ENCODE data around the gene PTPRA. TPM values are rescaled to one million over a fixed set of nuclear protein-coding genes. Genes with fewer than 3 reads are reported as not detected.

PTPRA gene
- total RNA-seq, 1 experiment from 2014 or later: 47.2 TPM

DNA sequence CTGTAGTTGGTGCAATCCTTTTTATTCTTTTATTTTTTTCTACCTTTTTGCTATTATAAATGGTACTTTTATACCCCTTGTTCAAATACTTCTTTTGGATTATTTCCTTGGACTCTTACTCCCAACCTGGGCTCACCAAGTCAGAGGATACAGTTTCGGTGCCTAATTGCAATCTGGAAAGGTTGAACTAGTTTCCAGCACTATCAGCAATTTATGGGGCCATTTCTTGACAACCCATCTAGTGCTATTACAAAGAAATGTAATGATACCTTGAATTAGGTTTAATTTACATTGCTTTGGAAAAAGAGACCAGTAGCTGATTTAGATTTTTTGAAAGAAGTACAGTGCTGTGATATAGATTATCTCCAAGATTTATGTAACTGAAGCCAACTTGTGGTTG, 5.2 kb downstream of the PTPRA start:
- Mint-ChIP-seq H3K27me3 (ENCODE audit: low read depth) (no peaks in the 10 kb centered on the region), H3K27ac (peak overlapping the region; percentile 60; the same call in 1 of the 2 replicates), H3K4me1 (peaks cover 39% of the 10 kb centered on the region), H3K36me3 (peaks cover 5% of the 10 kb centered on the region), H3K9me3 (no peaks in the 10 kb centered on the region), H3K4me3 (no peak overlapping the region)
- ChIA-PET POLR2A (no interaction called here), CTCF (interaction anchor here (0.8 kb wide), 1 partner anchor 123 kb away, joined by 3 read pairs; no protein-coding TSS in a partner anchor)
- TF ChIP-seq, protein P1, sequence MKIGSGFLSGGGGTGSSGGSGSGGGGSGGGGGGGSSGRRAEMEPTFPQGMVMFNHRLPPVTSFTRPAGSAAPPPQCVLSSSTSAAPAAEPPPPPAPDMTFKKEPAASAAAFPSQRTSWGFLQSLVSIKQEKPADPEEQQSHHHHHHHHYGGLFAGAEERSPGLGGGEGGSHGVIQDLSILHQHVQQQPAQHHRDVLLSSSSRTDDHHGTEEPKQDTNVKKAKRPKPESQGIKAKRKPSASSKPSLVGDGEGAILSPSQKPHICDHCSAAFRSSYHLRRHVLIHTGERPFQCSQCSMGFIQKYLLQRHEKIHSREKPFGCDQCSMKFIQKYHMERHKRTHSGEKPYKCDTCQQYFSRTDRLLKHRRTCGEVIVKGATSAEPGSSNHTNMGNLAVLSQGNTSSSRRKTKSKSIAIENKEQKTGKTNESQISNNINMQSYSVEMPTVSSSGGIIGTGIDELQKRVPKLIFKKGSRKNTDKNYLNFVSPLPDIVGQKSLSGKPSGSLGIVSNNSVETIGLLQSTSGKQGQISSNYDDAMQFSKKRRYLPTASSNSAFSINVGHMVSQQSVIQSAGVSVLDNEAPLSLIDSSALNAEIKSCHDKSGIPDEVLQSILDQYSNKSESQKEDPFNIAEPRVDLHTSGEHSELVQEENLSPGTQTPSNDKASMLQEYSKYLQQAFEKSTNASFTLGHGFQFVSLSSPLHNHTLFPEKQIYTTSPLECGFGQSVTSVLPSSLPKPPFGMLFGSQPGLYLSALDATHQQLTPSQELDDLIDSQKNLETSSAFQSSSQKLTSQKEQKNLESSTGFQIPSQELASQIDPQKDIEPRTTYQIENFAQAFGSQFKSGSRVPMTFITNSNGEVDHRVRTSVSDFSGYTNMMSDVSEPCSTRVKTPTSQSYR (CRISPR knock-in tag; IDR thresholded peaks at IDR 0.05): no peak
- TF ChIP-seq, protein P2, sequence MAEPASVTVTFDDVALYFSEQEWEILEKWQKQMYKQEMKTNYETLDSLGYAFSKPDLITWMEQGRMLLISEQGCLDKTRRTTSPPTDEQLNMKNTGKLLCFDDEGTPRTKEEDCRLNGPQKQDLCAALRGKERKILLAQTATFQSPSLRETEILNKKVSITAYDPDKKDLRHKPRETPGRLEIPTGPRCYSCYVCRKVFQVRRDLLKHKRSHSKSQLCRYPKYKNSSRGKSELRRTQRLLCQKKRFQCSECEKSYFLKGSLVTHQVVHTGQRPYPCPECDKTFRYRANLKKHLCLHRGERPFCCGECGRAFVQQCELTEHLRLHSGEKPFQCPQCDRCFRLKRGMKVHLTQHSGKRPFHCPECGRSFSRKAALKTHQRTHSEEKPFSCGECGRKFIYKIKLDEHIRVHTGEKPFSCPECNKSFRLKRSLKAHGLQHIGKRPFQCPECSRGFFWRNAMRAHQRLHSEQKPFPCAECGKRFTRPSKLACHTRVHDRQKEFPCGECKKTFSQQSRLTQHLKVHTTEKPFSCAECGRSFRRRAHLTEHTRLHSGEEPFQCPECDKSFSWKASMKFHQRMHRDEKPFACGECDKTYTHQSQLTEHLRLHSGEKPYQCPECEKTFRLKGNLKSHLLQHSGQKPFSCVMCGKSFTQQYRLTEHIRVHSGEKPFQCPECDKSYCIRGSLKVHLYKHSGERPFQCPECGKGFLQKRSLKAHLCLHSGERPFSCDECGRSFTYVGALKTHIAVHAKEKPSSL (CRISPR knock-in tag; conservative IDR thresholded peaks at IDR 0.05): no peak
- TF ChIP-seq, protein P3, sequence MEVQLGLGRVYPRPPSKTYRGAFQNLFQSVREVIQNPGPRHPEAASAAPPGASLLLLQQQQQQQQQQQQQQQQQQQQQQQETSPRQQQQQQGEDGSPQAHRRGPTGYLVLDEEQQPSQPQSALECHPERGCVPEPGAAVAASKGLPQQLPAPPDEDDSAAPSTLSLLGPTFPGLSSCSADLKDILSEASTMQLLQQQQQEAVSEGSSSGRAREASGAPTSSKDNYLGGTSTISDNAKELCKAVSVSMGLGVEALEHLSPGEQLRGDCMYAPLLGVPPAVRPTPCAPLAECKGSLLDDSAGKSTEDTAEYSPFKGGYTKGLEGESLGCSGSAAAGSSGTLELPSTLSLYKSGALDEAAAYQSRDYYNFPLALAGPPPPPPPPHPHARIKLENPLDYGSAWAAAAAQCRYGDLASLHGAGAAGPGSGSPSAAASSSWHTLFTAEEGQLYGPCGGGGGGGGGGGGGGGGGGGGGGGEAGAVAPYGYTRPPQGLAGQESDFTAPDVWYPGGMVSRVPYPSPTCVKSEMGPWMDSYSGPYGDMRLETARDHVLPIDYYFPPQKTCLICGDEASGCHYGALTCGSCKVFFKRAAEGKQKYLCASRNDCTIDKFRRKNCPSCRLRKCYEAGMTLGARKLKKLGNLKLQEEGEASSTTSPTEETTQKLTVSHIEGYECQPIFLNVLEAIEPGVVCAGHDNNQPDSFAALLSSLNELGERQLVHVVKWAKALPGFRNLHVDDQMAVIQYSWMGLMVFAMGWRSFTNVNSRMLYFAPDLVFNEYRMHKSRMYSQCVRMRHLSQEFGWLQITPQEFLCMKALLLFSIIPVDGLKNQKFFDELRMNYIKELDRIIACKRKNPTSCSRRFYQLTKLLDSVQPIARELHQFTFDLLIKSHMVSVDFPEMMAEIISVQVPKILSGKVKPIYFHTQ (CRISPR knock-in tag; IDR thresholded peaks at IDR 0.05): no peak
- TF ChIP-seq NR2C2 (CRISPR knock-in tag; IDR thresholded peaks at IDR 0.05) (no peak), CREM (CRISPR knock-in tag; IDR thresholded peaks at IDR 0.05) (no peak), FOXP1 (CRISPR knock-in tag; IDR thresholded peaks at IDR 0.05; ENCODE audit: borderline replicate concordance) (no peak), ZNF121 (CRISPR knock-in tag; IDR thresholded peaks at IDR 0.05) (no peak), ZNF671 (CRISPR knock-in tag; IDR thresholded peaks at IDR 0.05) (no peak)
- TF ChIP-seq, protein P4, sequence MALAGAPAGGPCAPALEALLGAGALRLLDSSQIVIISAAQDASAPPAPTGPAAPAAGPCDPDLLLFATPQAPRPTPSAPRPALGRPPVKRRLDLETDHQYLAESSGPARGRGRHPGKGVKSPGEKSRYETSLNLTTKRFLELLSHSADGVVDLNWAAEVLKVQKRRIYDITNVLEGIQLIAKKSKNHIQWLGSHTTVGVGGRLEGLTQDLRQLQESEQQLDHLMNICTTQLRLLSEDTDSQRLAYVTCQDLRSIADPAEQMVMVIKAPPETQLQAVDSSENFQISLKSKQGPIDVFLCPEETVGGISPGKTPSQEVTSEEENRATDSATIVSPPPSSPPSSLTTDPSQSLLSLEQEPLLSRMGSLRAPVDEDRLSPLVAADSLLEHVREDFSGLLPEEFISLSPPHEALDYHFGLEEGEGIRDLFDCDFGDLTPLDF (CRISPR knock-in tag; IDR thresholded peaks at IDR 0.05): no peak
- TF ChIP-seq, protein P5, sequence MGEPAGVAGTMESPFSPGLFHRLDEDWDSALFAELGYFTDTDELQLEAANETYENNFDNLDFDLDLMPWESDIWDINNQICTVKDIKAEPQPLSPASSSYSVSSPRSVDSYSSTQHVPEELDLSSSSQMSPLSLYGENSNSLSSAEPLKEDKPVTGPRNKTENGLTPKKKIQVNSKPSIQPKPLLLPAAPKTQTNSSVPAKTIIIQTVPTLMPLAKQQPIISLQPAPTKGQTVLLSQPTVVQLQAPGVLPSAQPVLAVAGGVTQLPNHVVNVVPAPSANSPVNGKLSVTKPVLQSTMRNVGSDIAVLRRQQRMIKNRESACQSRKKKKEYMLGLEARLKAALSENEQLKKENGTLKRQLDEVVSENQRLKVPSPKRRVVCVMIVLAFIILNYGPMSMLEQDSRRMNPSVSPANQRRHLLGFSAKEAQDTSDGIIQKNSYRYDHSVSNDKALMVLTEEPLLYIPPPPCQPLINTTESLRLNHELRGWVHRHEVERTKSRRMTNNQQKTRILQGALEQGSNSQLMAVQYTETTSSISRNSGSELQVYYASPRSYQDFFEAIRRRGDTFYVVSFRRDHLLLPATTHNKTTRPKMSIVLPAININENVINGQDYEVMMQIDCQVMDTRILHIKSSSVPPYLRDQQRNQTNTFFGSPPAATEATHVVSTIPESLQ (CRISPR knock-in tag; IDR thresholded peaks at IDR 0.05): no peak
- TF ChIP-seq, protein P6, sequence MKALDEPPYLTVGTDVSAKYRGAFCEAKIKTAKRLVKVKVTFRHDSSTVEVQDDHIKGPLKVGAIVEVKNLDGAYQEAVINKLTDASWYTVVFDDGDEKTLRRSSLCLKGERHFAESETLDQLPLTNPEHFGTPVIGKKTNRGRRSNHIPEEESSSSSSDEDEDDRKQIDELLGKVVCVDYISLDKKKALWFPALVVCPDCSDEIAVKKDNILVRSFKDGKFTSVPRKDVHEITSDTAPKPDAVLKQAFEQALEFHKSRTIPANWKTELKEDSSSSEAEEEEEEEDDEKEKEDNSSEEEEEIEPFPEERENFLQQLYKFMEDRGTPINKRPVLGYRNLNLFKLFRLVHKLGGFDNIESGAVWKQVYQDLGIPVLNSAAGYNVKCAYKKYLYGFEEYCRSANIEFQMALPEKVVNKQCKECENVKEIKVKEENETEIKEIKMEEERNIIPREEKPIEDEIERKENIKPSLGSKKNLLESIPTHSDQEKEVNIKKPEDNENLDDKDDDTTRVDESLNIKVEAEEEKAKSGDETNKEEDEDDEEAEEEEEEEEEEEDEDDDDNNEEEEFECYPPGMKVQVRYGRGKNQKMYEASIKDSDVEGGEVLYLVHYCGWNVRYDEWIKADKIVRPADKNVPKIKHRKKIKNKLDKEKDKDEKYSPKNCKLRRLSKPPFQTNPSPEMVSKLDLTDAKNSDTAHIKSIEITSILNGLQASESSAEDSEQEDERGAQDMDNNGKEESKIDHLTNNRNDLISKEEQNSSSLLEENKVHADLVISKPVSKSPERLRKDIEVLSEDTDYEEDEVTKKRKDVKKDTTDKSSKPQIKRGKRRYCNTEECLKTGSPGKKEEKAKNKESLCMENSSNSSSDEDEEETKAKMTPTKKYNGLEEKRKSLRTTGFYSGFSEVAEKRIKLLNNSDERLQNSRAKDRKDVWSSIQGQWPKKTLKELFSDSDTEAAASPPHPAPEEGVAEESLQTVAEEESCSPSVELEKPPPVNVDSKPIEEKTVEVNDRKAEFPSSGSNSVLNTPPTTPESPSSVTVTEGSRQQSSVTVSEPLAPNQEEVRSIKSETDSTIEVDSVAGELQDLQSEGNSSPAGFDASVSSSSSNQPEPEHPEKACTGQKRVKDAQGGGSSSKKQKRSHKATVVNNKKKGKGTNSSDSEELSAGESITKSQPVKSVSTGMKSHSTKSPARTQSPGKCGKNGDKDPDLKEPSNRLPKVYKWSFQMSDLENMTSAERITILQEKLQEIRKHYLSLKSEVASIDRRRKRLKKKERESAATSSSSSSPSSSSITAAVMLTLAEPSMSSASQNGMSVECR (CRISPR knock-in tag; IDR thresholded peaks at IDR 0.05; ENCODE audit: borderline replicate concordance): no peak
- DNase-seq (ENCODE audit: low spot score): no peak
- ATAC-seq: no peak

All from WTC11 (cell line).